B cell (primary cell): ENCODE data around the gene ID1. TPM values are rescaled to one million over a fixed set of nuclear protein-coding genes. Genes with fewer than 3 reads are reported as not detected.

ENCODE experiments used
- ATAC-seq: fragments of 200-7000 bp; cut with Tn5 transposase; one replicate; pipeline ENCODE4 v1.10.0; 2021; ENCODE audit warnings: low read depth, mild to moderate bottlenecking, moderate number of reproducible peaks, moderate library complexity
- CTCF ChIA-PET: fragments of 350-600 bp; sonication (Branson Sonifier 250); formaldehyde crosslinking; loops from one replicate; lab custom pipeline; 2021; ENCODE audit warnings: antibody characterized with exemption, inconsistent platforms; lab: Charles Lee
- POLR2A ChIA-PET: fragments of 350-600 bp; sonication (Branson Sonifier 250); formaldehyde crosslinking; loops from one replicate; lab custom pipeline; 2021; ENCODE audit warnings: antibody characterized with exemption; lab: Charles Lee
- DNase-seq: peaks from one replicate; pipeline ENCODE4 v3.0.0; 2013
- H2AFZ ChIP-seq: 2 replicates; pipeline ENCODE4 v1.6.1; 2012; ENCODE audit warnings: mild to moderate bottlenecking, low read depth, low read length; ENCODE audit not compliant: insufficient read depth, poor library complexity, severe bottlenecking
- H3K27ac ChIP-seq, 2 donors: 1 replicate in 1 of 2; 2 replicates in 1 of 2; pipeline ENCODE4 v1.5.1; 2012 to 2013; ENCODE audit warnings: low read length in 2 of 2, mild to moderate bottlenecking in 2 of 2, moderate library complexity in 1 of 2
- H3K27me3 ChIP-seq, 4 experiments: fragments of 200-600 bp in 1 of 4; sonication (generic) in 1 of 4; replicated peaks in 1 of 4; 1 replicate in 2 of 4; 2 replicates in 2 of 4; pipeline versions ENCODE4 v1.6.1 to v1.7.0; 2013 to 2016; ENCODE audit warnings: low read length in 3 of 4, mild to moderate bottlenecking in 2 of 4, mixed read lengths in 1 of 4, moderate library complexity in 1 of 4; ENCODE audit not compliant: insufficient read depth in 4 of 4, control insufficient read depth in 3 of 4; ENCODE audit errors: control extremely low read depth in 1 of 4
- H3K36me3 ChIP-seq, 2 experiments: replicated peaks in 1 of 2; 1 replicate in 1 of 2; 2 replicates in 1 of 2; pipeline versions ENCODE4 v1.6.1 to v1.7.1; 2013; ENCODE audit warnings: low read length in 1 of 2; ENCODE audit not compliant: insufficient read depth in 2 of 2, control insufficient read depth in 1 of 2; ENCODE audit errors: control extremely low read depth in 1 of 2, extremely low read depth in 1 of 2
- H3K4me1 ChIP-seq, 2 donors: fragments of 200-600 bp in 1 of 2; sonication (generic) in 1 of 2; 1 replicate in 1 of 2; 2 replicates in 1 of 2; pipeline versions ENCODE4 v1.5.1 to v1.6.1; 2013 to 2017; ENCODE audit warnings: low read length in 2 of 2; ENCODE audit not compliant: control insufficient read depth in 2 of 2, insufficient read depth in 2 of 2
- H3K4me2 ChIP-seq: replicated peaks from 2 replicates; pipeline ENCODE3; 2012; ENCODE audit warnings: mild to moderate bottlenecking, low read depth, low read length; ENCODE audit not compliant: poor library complexity, severe bottlenecking
- H3K4me3 ChIP-seq, 5 experiments: fragments of 200-600 bp in 1 of 5; sonication (generic) in 1 of 5; 1 replicate in 3 of 5; 2 replicates in 2 of 5; pipeline versions ENCODE4 v1.5.1 to v1.7.0; 2011 to 2016; ENCODE audit warnings: low read length in 4 of 5, mild to moderate bottlenecking in 4 of 5, low read depth in 2 of 5, control low read depth in 1 of 5, moderate library complexity in 1 of 5; ENCODE audit not compliant: insufficient read depth in 1 of 5; ENCODE audit errors: control extremely low read depth in 1 of 5, extremely low read depth in 1 of 5
- H3K79me2 ChIP-seq: fragments of 200-600 bp; sonication (generic); one replicate; pipeline ENCODE4 v1.6.0; 2016; ENCODE audit warnings: low read length; ENCODE audit not compliant: control insufficient read depth, insufficient read depth
- H3K9ac ChIP-seq: fragments of 200-600 bp; sonication (generic); 2 replicates; pipeline ENCODE4 v1.6.1; 2017; ENCODE audit warnings: mild to moderate bottlenecking, low read length, moderate library complexity
- H3K9me3 ChIP-seq, 3 donors: one replicate each; pipeline versions ENCODE4 v1.6.1 to v1.7.1; 2013; ENCODE audit warnings: low read length in 2 of 3; ENCODE audit not compliant: control insufficient read depth in 2 of 3, insufficient read depth in 1 of 3; ENCODE audit errors: control extremely low read depth in 1 of 3
- H4K20me1 ChIP-seq: 2 replicates; pipeline ENCODE4 v1.6.0; 2012; ENCODE audit warnings: mild to moderate bottlenecking, low read length; ENCODE audit not compliant: insufficient read depth, control insufficient read depth, poor library complexity, severe bottlenecking
- H3K27ac Mint-ChIP-seq: one replicate; pipeline ENCODE4 v1.8.0; 2021; ENCODE audit warnings: mixed read lengths
- H3K27me3 Mint-ChIP-seq: one replicate; pipeline ENCODE4 v1.8.0; 2021; ENCODE audit warnings: mixed read lengths
- H3K4me1 Mint-ChIP-seq: one replicate; pipeline ENCODE4 v1.8.0; 2021; ENCODE audit warnings: mixed read lengths
- H3K4me3 Mint-ChIP-seq: one replicate; pipeline ENCODE4 v1.8.0; 2021; ENCODE audit warnings: mixed read lengths
- H3K9me3 Mint-ChIP-seq: one replicate; pipeline ENCODE4 v1.8.0; 2022; ENCODE audit warnings: mixed read lengths; ENCODE audit not compliant: insufficient read depth
- EZH2 ChIP-seq: IDR thresholded peaks from 2 replicates; pipeline ENCODE4 v1.6.1; 2012; ENCODE audit warnings: borderline replicate concordance, low read depth, mild to moderate bottlenecking, moderate library complexity, low read length; ENCODE audit not compliant: insufficient read depth, poor library complexity, severe bottlenecking
- WGBS: methylation state at CpG from one replicate; pipeline ENCODE4 v1.1.5; 2013; ENCODE audit warnings: missing lambda C conversion rate; ENCODE audit not compliant: insufficient coverage; 5-methylcytosine and 5-hydroxymethylcytosine counted together
- intact Hi-C: fragments of 100-400 bp; cut with micrococcal nuclease; formaldehyde crosslinking; loops from one replicate; pipeline ENCODE4 v1.10.0; 2022
- polyA plus RNA-seq: library from polyadenylated mRNA; depleted of rRNA; stranded (reverse); fragments of >200 nt; gene quantifications from 2 replicates; pipeline ENCODE4 v1.2.3, GENCODE V29; 2012
- total RNA-seq, 2 donors: library from RNA; stranded (reverse); fragments of 120-200 nt in 1 of 2; gene quantifications; 1 replicate in 1 of 2; 2 replicates in 1 of 2; pipeline versions ENCODE4 v1.2.3 to v1.2.4, GENCODE V29; 2013 to 2022
- TF ChIP-seq, protein P1 (sequence below): fragments of 200-600 bp; IDR thresholded peaks from one replicate; pipeline ENCODE4 v1.8.0; 2022; ENCODE audit warnings: antibody characterized with exemption, mild to moderate bottlenecking

ID1 gene
- total and polyA plus RNA-seq, 2 donors (not counting 1 experiment from before 2014, with no cell fraction given) = 4.4 to 68.2 TPM

DNA sequence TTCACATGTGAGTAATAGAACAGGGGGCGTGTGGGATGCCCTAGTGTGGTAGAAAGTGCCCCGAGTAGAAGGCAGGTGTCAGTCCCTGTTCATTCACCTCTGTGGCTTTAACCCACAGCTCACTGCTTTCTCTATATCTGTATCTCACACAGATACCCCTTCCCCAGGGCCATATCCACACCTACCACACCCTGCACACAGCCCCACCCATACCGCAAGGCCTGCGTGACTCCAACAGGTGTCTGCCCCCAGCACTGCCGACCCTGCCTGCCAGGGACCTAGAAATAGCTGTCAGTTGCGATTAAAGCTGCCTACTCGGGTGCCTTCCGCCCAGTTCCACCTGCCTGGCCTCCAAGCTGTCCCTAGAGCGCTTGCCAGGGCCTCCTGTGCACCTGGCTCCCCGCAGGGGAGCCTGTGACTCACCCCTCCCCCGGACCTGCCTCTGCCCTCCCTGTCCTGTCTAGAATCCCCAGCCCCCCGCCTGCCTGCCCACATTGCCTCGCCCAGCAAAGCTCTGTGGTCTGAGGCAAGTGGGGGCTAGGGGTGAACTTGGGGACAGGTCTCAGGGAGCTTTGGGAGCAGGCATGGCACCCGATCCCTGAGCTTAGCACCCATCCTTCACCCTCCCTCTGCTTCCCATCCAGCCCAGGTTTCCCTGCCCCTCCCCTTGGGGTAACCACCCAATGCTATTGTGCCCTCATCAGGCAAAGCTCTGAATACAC, 38.3 kb upstream of the ID1 start:
- peak overlapping the region; percentile 50 for H3K27ac Mint-ChIP-seq
- Histone ChIP-seq H3K4me2 (no peak overlapping the region), H3K36me3 (peaks cover 3 to 35% of the 10 kb centered on the region in 2 experiments), H2AFZ (no peak overlapping the region), H3K9ac (no peak overlapping the region), H4K20me1 (no peaks in the 10 kb centered on the region), H3K9me3 (no peaks in the 10 kb centered on the region), H3K27ac (no peak overlapping the region), H3K4me3 (no peak overlapping the region), H3K4me1 (peaks cover 0 to 10% of the 10 kb centered on the region in 2 donors), H3K79me2 (no peaks in the 10 kb centered on the region), H3K27me3 (no peaks in the 10 kb centered on the region)
- no peak overlapping the region for H3K4me3 Mint-ChIP-seq
- TF ChIP-seq, protein P1, sequence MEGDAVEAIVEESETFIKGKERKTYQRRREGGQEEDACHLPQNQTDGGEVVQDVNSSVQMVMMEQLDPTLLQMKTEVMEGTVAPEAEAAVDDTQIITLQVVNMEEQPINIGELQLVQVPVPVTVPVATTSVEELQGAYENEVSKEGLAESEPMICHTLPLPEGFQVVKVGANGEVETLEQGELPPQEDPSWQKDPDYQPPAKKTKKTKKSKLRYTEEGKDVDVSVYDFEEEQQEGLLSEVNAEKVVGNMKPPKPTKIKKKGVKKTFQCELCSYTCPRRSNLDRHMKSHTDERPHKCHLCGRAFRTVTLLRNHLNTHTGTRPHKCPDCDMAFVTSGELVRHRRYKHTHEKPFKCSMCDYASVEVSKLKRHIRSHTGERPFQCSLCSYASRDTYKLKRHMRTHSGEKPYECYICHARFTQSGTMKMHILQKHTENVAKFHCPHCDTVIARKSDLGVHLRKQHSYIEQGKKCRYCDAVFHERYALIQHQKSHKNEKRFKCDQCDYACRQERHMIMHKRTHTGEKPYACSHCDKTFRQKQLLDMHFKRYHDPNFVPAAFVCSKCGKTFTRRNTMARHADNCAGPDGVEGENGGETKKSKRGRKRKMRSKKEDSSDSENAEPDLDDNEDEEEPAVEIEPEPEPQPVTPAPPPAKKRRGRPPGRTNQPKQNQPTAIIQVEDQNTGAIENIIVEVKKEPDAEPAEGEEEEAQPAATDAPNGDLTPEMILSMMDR = no peak
- no peak for TF ChIP-seq EZH2
- H3K4me1 Mint-ChIP-seq = peaks cover 9% of the 10 kb centered on the region
- no peaks in the 10 kb centered on the region for H3K9me3 Mint-ChIP-seq
- ChIA-PET CTCF (interaction anchor here (1.0 to 11.5 kb wide), 8 partner anchors 9 to 157 kb away, joined by 3 to 327 read pairs (median 9); partner anchors contain the start of gene ID1), POLR2A (no interaction called here)
- intact Hi-C loops = no loop called here
- H3K27me3 Mint-ChIP-seq = no peaks in the 10 kb centered on the region
- ATAC-seq (no peak), DNase-seq (no peak)
- 73% methylated on average over 12 of the region's 14 CpGs for WGBS

DNA sequence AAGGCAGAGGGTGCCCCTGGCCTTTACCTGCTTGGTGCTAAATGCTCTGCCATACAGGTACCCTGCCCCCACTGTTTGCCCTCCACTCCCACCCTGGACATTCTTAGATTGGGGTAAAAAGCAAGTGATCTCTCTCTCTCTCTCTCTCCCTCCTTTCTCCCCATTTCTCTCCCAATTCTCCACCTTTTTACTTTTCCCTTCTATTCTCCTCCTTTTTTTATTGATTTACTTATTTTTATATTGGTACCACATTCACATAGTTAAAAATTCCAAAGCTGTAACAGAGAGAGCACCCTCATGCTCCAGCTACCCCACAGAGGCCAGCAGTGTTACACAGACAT, 37.7 kb upstream of the ID1 start:
- Mint-ChIP-seq H3K4me1 (peaks cover 13% of the 10 kb centered on the region), H3K27ac (no peak overlapping the region), H3K4me3 (no peak overlapping the region), H3K27me3 (no peaks in the 10 kb centered on the region), H3K9me3 (no peaks in the 10 kb centered on the region)
- Histone ChIP-seq H3K4me2 (no peak overlapping the region), H3K4me1 (peaks cover 2 to 13% of the 10 kb centered on the region in 2 donors), H3K4me3 (no peak overlapping the region), H2AFZ (no peak overlapping the region), H3K27me3 (no peaks in the 10 kb centered on the region), H3K9ac (no peak overlapping the region), H3K79me2 (no peaks in the 10 kb centered on the region), H4K20me1 (no peaks in the 10 kb centered on the region), H3K27ac (no peak overlapping the region), H3K9me3 (no peaks in the 10 kb centered on the region), H3K36me3 (peaks cover 3 to 30% of the 10 kb centered on the region in 2 experiments)
- POLR2A ChIA-PET = no interaction called here
- DNase-seq (no peak), ATAC-seq (no peak)
- TF ChIP-seq EZH2 = no peak
- TF ChIP-seq, protein P1 = no peak
- CTCF ChIA-PET = interaction anchor here (0.9 to 11.5 kb wide), 12 partner anchors 9 to 160 kb away, joined by 3 to 327 read pairs (median 6); partner anchors contain the start of gene ID1
- intact Hi-C loops = no loop called here
